Medulla oblongata (tissue), 1 donor: ENCODE data around the gene C14orf180.
A peak's percentile ranks its signal among the peaks of the same experiment; 100 is the strongest.

Source experiments
- DNase-seq: peaks from one replicate; pipeline ENCODE4 v3.0.0-alpha.2; 2015; ENCODE audit errors: extremely low spot score

The C14orf180 gene

GRCh38 chr14:104579507-104579906, at the start of gene C14orf180:
TSS of gene C14orf180 (plus strand) at chr14:104579764. CDS start at chr14:104586431, 6,667 bp downstream.
- DNase-seq, result no peak

DNA sequence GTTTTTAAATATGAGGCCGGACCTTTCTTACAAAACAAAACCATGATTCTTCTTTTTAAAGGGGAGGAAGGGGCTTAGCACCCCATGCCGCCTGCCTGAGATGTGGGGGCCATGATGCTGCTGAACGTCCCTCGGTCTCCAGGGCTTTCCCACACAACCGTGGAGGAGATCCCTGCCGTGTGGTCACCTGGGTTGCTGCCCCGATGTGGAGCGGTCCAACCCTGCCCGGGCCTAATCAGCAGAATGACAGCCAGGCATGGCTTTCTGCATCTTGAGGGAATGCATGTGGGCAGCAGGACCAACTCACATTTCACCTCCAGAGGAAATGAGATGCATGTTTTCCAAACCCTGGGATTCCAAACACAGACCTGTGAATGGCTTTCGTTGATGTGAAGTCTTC, 48.9 kb upstream of the C14orf180 start:
- DNase-seq, result no peak

- no peak for DNase-seq
These were observed 48.0 kb upstream of the C14orf180 start for GRCh38 chr14:104531421-104532190.

GRCh38 chr14:104532191-104532555, 47.4 kb upstream of the C14orf180 start:
- DNase-seq, result no peak

DNA sequence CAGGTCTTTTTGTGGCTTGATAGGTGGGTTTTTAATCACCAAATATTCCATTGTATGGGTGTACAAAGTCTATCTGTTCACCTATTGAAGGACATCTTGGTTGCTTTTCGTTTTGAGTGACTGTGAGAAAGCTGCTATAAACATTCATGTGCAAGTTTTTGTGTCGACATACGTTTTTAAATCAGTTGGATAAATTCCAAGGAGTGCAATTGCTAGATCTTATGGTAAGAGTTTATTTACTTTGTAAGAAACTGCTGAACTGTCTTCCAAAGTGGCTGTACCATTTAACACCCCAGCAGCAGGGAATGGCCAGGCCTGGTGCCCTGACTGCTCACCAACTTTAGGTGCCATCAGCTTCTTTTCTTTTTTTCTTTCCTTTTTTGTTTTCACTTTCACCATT, 45.5 kb upstream of the C14orf180 start:
- DNase-seq, result no peak

GRCh38 chr14:104536942-104537612, 42.5 kb upstream of the C14orf180 start:
- no peak for DNase-seq

- DNase-seq, result no peak
These were observed 42.0 kb upstream of the C14orf180 start for GRCh38 chr14:104537613-104537988.

- DNase-seq, result no peak
These were observed 37.6 kb upstream of the C14orf180 start for GRCh38 chr14:104541905-104542465.

- no peak for DNase-seq
These were observed 36.4 kb upstream of the C14orf180 start for GRCh38 chr14:104542871-104543830.

DNA sequence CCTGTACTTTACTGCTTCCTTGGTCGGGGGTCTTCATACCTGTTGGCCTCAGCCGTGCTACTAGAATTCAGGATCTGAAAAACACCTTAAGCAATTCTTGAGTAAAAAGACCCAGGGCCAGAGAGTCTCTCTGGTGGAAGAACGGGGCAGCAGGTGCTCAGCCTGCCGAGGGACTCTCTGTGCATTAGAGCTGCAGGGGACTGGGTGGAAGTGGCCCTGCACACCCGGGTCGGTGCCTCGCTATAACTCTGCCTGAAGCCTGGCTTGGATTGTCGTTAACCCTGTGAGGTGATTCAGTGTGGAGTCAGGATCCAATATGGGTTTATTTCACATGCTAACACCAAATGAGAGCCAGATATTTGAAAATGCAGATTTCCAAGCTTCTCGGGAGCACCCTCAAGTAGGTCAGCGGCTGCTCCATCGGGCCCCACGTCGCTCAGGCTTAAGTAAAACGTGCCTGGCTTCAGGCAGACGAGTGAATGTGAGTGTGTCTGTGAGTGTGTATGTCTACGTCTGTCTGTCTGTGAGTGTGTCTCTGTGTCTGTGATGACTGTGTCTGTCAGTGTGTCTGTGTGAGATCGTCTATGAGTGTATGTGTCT, 35.1 kb upstream of the C14orf180 start:
- no peak for DNase-seq

DNA sequence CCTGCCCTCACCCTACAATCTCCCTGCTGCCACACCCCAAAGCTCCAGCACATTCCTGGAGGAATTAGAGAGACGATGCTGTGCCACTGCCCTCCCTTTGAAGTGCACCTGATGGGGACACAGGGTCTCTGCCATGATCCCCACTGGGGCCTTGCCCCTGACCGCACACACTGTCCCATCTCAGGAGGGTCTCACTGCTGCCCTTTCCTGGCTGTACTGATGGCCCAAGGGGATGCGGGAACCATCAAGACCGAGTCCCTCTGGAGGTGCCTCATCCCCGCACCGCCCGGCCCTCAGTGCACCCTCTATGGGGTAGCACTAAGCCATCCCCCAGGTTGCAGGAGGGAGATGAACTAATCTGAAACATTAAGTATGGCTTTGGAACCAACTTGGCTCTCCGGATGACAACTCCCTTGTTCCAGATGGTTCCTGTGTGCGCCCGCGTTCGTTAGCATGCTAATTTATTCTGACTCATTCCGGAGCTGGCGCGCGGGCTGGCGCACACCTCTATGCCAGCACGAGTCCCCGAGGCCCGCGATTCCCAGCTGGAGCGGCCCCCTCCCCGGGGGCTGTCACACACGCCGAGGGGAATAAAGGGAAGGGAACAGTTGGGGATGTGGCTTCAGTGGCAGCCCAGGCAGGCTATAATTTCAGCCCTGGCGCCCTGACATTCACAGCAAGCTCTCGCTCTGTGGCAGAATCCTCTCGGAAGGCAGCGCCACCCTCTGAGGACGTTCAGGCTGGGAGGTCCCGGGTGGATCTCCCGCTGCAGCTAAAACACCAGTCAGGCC, 34.2 kb upstream of the C14orf180 start:
- DNase-seq, result peak; percentile 6

DNA sequence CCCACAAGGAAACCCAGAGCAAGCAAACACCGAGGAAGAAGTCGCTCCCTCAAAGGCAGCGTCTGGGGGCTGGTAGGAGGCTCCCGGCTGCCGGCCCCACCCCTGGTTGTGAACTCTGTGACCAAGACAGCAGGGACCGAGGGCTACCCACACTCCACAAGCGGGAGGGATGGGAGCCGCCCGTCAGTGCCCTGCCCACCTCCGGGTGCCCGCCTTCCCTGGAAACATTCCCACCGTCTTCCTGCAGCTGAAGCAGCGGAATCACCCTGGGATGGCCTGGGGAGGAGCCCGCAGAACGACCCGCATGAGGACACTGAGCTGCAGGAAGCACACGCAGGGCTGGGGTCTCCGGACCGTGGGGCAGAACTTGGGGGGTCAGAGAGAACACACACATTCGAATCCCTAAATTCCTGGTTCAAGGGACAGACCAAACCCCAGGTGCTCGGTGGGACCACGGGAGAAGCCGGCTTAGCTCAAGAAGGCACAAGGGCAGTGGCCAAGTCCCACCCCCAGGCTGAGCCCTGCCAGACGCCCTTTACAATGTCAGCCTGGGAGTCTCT, 33.5 kb upstream of the C14orf180 start:
- DNase-seq, result no peak

DNA sequence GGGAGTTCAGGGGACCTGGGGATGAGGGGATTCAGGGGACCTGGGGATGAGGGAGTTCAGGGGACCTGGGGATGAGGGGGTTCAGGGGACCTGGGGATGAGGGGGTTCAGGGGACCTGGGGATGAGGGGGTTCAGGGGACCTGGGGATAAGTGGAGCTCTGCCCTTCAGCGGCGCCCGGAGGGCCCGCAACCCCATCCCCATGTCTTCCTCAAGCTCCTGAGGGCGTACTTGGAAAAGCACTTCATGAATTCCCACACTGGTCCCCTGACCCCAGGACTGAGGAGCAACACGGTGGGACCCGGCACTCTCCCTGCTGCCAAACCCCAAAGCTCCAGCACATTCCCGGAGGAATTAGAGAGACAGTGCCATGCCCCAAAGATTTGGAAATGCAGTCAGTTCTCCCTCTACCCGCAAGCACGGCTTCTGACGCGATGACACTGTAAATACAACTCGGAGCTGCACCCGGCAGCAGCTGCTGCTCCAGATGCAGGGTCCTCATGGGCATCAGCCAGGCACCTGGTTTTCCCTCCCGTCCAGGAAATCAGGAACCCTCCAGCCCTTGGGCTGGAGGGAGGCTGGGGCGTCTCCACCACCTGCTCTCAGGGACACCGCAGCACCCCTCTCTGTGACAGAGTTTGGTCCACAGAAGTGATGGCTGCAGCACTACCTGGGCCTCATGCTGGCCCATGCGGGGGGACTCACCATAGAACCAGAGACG, 32.8 kb upstream of the C14orf180 start:
- DNase-seq, result no peak

DNA sequence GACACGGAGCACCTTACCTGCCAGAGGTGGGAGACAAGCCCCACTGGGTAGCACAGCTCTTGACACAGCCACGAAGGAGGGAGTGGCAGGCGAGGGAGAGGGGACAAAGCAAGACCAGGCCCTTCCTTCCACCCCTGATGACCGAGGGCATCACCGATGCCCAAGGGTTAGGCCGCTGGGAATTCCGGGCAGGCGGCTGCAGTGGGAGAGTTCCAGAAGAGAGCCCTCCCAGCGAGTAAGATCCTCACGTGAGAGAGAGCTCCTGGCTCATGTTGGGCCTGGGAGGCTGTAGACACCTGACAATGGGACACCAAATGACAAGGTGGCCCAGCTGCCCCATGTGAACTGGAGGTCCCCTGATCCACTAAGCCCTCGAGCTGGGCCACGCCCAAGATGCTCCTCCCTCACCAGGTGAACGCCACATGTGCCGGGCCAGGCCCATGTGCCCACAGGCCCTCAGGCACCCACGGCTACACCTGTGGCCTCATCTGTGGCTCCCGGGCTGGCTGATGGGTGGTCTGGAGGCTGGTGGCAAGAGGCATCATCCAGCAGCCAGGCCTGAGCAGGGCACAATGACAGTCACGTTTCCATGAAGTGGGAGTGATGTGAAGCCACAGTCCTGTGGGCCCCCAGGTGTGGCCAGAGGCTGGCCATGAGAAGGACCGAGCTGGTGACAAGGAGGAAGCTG, 32.1 kb upstream of the C14orf180 start:
- no peak for DNase-seq

- DNase-seq, result no peak
These were observed 31.4 kb upstream of the C14orf180 start for GRCh38 chr14:104547998-104548700.

DNA sequence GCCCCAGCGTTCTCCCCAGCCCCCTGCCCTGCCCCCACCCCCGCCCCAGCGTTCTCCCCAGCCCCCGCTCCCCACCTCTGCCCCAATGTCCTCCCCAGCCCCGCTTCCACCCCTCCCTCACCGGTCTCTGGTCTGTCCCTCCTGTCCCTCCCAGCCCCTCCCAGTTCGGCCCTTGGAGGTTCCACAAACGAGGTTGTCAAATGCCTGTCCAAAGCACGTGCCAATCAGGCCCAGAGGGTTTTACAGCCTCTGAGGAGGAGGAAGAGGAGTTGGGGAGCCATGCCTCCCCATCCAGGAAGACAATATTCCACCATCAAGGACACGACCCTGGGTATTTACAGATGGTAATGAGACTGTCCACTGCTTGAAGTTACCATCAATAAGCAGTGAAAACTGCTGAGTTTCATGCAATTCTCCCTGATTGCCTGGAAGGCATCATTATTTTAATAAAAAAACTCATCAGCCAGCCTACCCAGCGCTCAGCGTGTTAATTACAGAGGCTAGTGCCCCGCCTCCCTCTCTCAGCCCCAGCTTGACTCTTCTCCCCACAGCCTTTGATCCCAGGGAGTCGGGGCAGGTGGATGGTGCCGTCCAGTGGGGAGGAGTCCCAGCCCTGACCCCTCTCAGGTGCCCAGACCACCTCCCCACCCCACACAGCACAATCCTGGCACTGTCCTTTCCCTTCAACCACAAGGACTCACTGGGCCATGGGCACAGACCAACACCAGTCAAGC, 30.6 kb upstream of the C14orf180 start:
- DNase-seq, result no peak

- no peak for DNase-seq
These were observed 29.8 kb upstream of the C14orf180 start for GRCh38 chr14:104549536-104550339.
